HPDE6-E6E7 (cell line): ENCODE data around the gene REPS1.

Experiments used
- DNase-seq: peaks from one replicate; pipeline ENCODE4 v3.0.0; 2011; ENCODE audit warnings: missing footprints; ENCODE audit errors: extremely low spot score

Gene REPS1

DNA sequence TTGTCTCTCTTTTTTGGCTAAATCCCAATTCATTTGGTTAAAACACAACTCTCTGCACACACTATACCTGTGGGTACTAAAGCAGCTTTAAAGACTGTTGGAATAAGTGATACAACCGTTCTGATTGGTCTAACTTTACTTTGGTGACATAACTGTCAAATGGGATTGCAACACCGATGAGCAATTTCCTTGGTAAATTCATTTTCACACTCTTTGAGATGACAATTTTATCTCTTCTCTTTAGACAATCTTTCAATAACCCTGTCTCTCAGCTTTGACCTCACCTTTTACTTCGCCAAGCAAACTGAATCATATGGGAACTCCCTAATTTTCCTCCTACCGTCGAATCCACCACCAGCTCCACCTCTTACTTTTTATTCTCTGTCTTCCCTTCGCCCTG, 131.4 kb downstream of the REPS1 start:
- no peak for DNase-seq
